GM12878 (cell line): ENCODE data around the gene PRUNE1. TPM values are rescaled to one million over a fixed set of nuclear protein-coding genes. Genes with fewer than 3 reads are reported as not detected.

Experiments used
- ATAC-seq: fragments of 200-7000 bp; cut with Tn5 transposase; 3 replicates; pipeline ENCODE4 v1.9.1; 2020; ENCODE audit warnings: mild to moderate bottlenecking, moderate library complexity
- BruUV-seq: library from RNA; stranded (reverse); fragments of 400-500 nt; replicated peaks from 2 replicates; lab custom pipeline; 2021; lab: Mats Ljungman, UMichigan
- CTCF ChIA-PET: fragments of 300-600 bp; sonication (Branson Sonifier 250); formaldehyde crosslinking; extraction: SDS; loops from one replicate; lab custom pipeline; 2021; ENCODE audit warnings: inconsistent platforms; lab: Yijun Ruan, JAX
- POLR2A ChIA-PET: fragments of 350-600 bp; formaldehyde crosslinking; extraction: SDS; loops from one replicate; lab custom pipeline; 2021; ENCODE audit warnings: inconsistent platforms; lab: Charles Lee
- RAD21 ChIA-PET: fragments of 300-600 bp; sonication (Branson Sonifier 250); formaldehyde crosslinking; loops from one replicate; lab custom pipeline; 2023; ENCODE audit warnings: antibody characterized with exemption; ENCODE audit not compliant: unreplicated experiment; lab: Charles Lee
- SMC1A ChIA-PET: fragments of 300-600 bp; sonication (Branson Sonifier 250); formaldehyde crosslinking; loops from one replicate; lab custom pipeline; 2023; ENCODE audit not compliant: unreplicated experiment, uncharacterized antibody; lab: Charles Lee
- DNase-seq: peaks from one replicate; pipeline ENCODE4 v3.0.0-alpha.2; 2011; ENCODE audit warnings: low read depth, low spot score
- FAIRE-seq: peaks from 3 replicates; lab custom pipeline; 2011; peaks lifted over from hg19 to GRCh38; lab: Jason Lieb, UNC
- H2AFZ ChIP-seq: 2 replicates; pipeline ENCODE4 v1.6.0; 2011; ENCODE audit warnings: low read depth, low read length, control low read depth; ENCODE audit not compliant: control insufficient read depth
- H3K27ac ChIP-seq: 2 replicates; pipeline ENCODE4 v1.5.1; 2011; ENCODE audit warnings: control low read depth; ENCODE audit not compliant: control insufficient read depth, insufficient read depth
- H3K27me3 ChIP-seq, 2 experiments: replicated peaks in 1 of 2; 2 replicates each; pipeline versions ENCODE4 v1.6.0 to v1.6.1; 2011; ENCODE audit warnings: low read length in 1 of 2; ENCODE audit not compliant: control insufficient read depth in 2 of 2, insufficient read depth in 2 of 2
- H3K36me3 ChIP-seq, 2 experiments: 2 replicates each; pipeline ENCODE4 v1.5.1; 2011; ENCODE audit warnings: low read length in 1 of 2; ENCODE audit not compliant: control insufficient read depth in 2 of 2, insufficient read depth in 2 of 2
- H3K4me1 ChIP-seq: 2 replicates; pipeline ENCODE4 v1.6.1; 2011; ENCODE audit warnings: mild to moderate bottlenecking, low read length, moderate library complexity, mixed read lengths; ENCODE audit not compliant: control insufficient read depth, insufficient read depth
- H3K4me2 ChIP-seq: 2 replicates; pipeline ENCODE4 v1.6.0; 2011; ENCODE audit warnings: control low read depth; ENCODE audit not compliant: control insufficient read depth, insufficient read depth
- H3K4me3 ChIP-seq: fragments of 200-600 bp; sonication (generic); 2 replicates; pipeline ENCODE4 v1.5.1; 2016
- H3K79me2 ChIP-seq: 2 replicates; pipeline ENCODE4 v1.6.0; 2011; ENCODE audit warnings: low read length; ENCODE audit not compliant: control insufficient read depth, insufficient read depth
- H3K9ac ChIP-seq: 2 replicates; pipeline ENCODE4 v1.8.0; 2011; ENCODE audit warnings: low read length, control low read depth, mixed read lengths; ENCODE audit not compliant: control insufficient read depth, insufficient read depth
- H3K9me3 ChIP-seq: replicated peaks from 3 replicates; pipeline ENCODE4 v1.5.1; 2011; ENCODE audit warnings: mild to moderate bottlenecking, low read length; ENCODE audit not compliant: control insufficient read depth, insufficient read depth
- H4K20me1 ChIP-seq: 2 replicates; pipeline ENCODE4 v1.6.0; 2011; ENCODE audit not compliant: control insufficient read depth, insufficient read depth
- BCL11A ChIP-seq: IDR thresholded peaks from 2 replicates; pipeline ENCODE4 v1.6.1; 2011; ENCODE audit warnings: low read depth, low read length
- BHLHE40 ChIP-seq, 2 experiments: fragments of 450-650 bp in 1 of 2; IDR thresholded peaks; 2 replicates each; pipeline ENCODE4 v1.6.1; 2011 to 2017; ENCODE audit warnings: low read depth in 2 of 2, borderline replicate concordance in 1 of 2, improper control_type of control experiment in 1 of 2, low read length in 1 of 2, mild to moderate bottlenecking in 1 of 2
- BRCA1 ChIP-seq: IDR thresholded peaks from 2 replicates; pipeline ENCODE4 v1.6.1; 2011; ENCODE audit warnings: low read depth, low read length, improper control_type of control experiment
- E2F8 ChIP-seq: fragments of 450-650 bp; IDR thresholded peaks from 2 replicates; pipeline ENCODE4 v1.6.1; 2018; ENCODE audit warnings: mild to moderate bottlenecking, low read depth, moderate library complexity; ENCODE audit not compliant: partially characterized antibody
- EP300 ChIP-seq, 2 experiments: fragments of 150-350 bp in 1 of 2; IDR thresholded peaks; 2 replicates each; pipeline ENCODE4 v1.6.1; 2011 to 2012; ENCODE audit warnings: low read depth in 2 of 2, low read length in 2 of 2, borderline replicate concordance in 1 of 2, improper control_type of control experiment in 1 of 2, inconsistent platforms in 1 of 2; ENCODE audit not compliant: control insufficient read depth in 1 of 2
- FOXK2 ChIP-seq: fragments of 450-650 bp; IDR thresholded peaks from 2 replicates; pipeline ENCODE4 v1.6.1; 2017; ENCODE audit warnings: mild to moderate bottlenecking, moderate library complexity
- IRF3 ChIP-seq: fragments of 450-650 bp; IDR thresholded peaks from 2 replicates; pipeline ENCODE4 v1.6.1; 2014; ENCODE audit warnings: mild to moderate bottlenecking
- NBN ChIP-seq: fragments of 450-650 bp; IDR thresholded peaks from 2 replicates; pipeline ENCODE4 v1.6.1; 2016
- RAD51 ChIP-seq: fragments of 450-650 bp; IDR thresholded peaks from 2 replicates; pipeline ENCODE4 v1.6.1; 2016; ENCODE audit warnings: moderate library complexity, mild to moderate bottlenecking, inconsistent platforms
- RB1 ChIP-seq: fragments of 450-650 bp; formaldehyde crosslinking; IDR thresholded peaks from 2 replicates; pipeline ENCODE4 v1.6.1; 2017; ENCODE audit warnings: mild to moderate bottlenecking, borderline replicate concordance
- REST ChIP-seq: IDR thresholded peaks from 2 replicates; pipeline ENCODE4 v1.6.1; 2012; ENCODE audit warnings: mild to moderate bottlenecking, low read depth, low read length
- ZBTB4 ChIP-seq: fragments of 450-650 bp; formaldehyde crosslinking; IDR thresholded peaks from 2 replicates; pipeline ENCODE4 v1.4.0; 2022; ENCODE audit warnings: mild to moderate bottlenecking, moderate library complexity
- WGBS: methylation state at CpG from one replicate; pipeline ENCODE4 v1.1.6; 2016; ENCODE audit warnings: low lambda C conversion rate; ENCODE audit not compliant: insufficient replicate concordance, insufficient coverage; ENCODE audit errors: missing lambda C conversion rate; 5-methylcytosine and 5-hydroxymethylcytosine counted together
- in situ Hi-C: fragments of 300-500 bp; cut with MboI; formaldehyde crosslinking; loops from 9 replicates; pipeline ENCODE4 v1.14.3; 2018; ENCODE audit warnings: mixed read lengths
- intact Hi-C: fragments of 100-400 bp; cut with micrococcal nuclease; formaldehyde crosslinking; loops from one replicate; pipeline ENCODE4 v1.14.2; 2022; ENCODE audit not compliant: unreplicated experiment
- polyA plus RNA-seq, 11 experiments: library from polyadenylated mRNA; depleted of rRNA in 4 of 11; unstranded in 6 of 11; stranded (reverse) in 5 of 11; fragments of >200 nt; fragmentation: Nextera tagmentation in 4 of 11; fragmentation: Illumina TruSeq in 1 of 11; extraction: Ambion mirVana in 4 of 11; extraction: Trizol in 1 of 11; gene quantifications; 1 replicate in 1 of 11; 2 replicates in 10 of 11; pipeline versions ENCODE4 v1.2.1 to v1.2.3, GENCODE V29; 2011 to 2016; ENCODE audit warnings: inconsistent platforms in 2 of 11, missing spikeins in 2 of 11, low read depth in 1 of 11
- total RNA-seq, 4 experiments: library from RNA; depleted of rRNA in 3 of 4; stranded (reverse); fragments of >200 nt in 3 of 4; fragmentation: Illumina TruSeq in 1 of 4; extraction: Trizol in 1 of 4; gene quantifications; 2 replicates each; pipeline versions ENCODE4 v1.2.1 to v1.2.3, GENCODE V29; 2013 to 2021

The PRUNE1 gene
- total and polyA plus RNA-seq, 10 of the 15 experiments (the other 5 are each of a cell fraction or from before 2014, with no cell fraction given): 4.7 to 24.5 (median 12.4) TPM

- BruUV-seq: no TSS peak
- Histone ChIP-seq H2AFZ (no peak overlapping the region), H3K4me1 (peaks cover 2% of the 10 kb centered on the region; the same call in 1 of the 2 replicates), H3K27ac (no peak overlapping the region), H3K9me3 (no peaks in the 10 kb centered on the region), H3K27me3 (no peaks in the 10 kb centered on the region), H3K79me2 (no peaks in the 10 kb centered on the region), H3K4me3 (no peak overlapping the region), H3K9ac (no peak overlapping the region), H3K36me3 (no peaks in the 10 kb centered on the region), H4K20me1 (no peaks in the 10 kb centered on the region), H3K4me2 (no peak overlapping the region)
- in situ Hi-C loops: no loop called here
- ATAC-seq (no peak), FAIRE-seq (no peak), DNase-seq (no peak)
- ChIA-PET RAD21 (no interaction called here), POLR2A (interaction anchor here (0.6 to 1.3 kb wide), 3 partner anchors 9 to 517 kb away, joined by 3 to 5 read pairs (median 3); no protein-coding TSS in a partner anchor), SMC1A (interaction anchor here (0.9 to 1.1 kb wide), 3 partner anchors 10 to 298 kb away, joined by 3 to 4 read pairs (median 4); partner anchors contain the start of genes CDC42SE1 and MLLT11), CTCF (interaction anchor here (0.7 to 9.5 kb wide), 6 partner anchors 10 to 112 kb away, joined by 3 to 76 read pairs (median 4); partner anchors contain the start of genes CDC42SE1, GABPB2 and MLLT11)
- intact Hi-C loops: no loop called here
- WGBS: 71% methylated on average over 1 of the region's 1 CpG
- TF ChIP-seq RAD51: no peak
- TF ChIP-seq ZBTB4 (CRISPR knock-in tag): no peak
- no peak for TF ChIP-seq NBN
- TF ChIP-seq REST: no peak
- TF ChIP-seq E2F8: no peak
- no peak for TF ChIP-seq EP300 (IDR thresholded peaks at IDR 0.05; ENCODE audit: borderline replicate concordance in 1 of 2, control insufficient read depth in 1 of 2, low read depth in 2 of 2, low read length in 2 of 2)
- no peak for TF ChIP-seq BCL11A
- no peak for TF ChIP-seq RB1
- no peak for TF ChIP-seq BHLHE40 (IDR thresholded peaks at IDR 0.05; ENCODE audit: borderline replicate concordance in 1 of 2, low read depth in 2 of 2, low read length in 1 of 2)
- TF ChIP-seq BRCA1: no peak
- no peak for TF ChIP-seq FOXK2
- no peak for TF ChIP-seq IRF3
These were observed 34.9 kb downstream of the PRUNE1 start for GRCh38 chr1:151043163-151043562.
